ENCODE measurements around the gene MPP7.
"Not testable (repeated sequence)": the region's sequence is repeated elsewhere in the genome, so short reads cannot be mapped to it uniquely, and the experiment has no call there.

MPP7 gene

GRCh38 chr10:28302638-28303488 lies at the start of gene MPP7:
MPP7 (minus strand) TSS chr10:28303064; CDS start chr10:28238604, 64,460 bp downstream.
- DNase-seq: peak; percentile 88 to 95

GRCh38 chr10:28349892-28350291 lies 47.0 kb upstream of the MPP7 start:
- DNase-seq: no peak

GRCh38 chr10:28343987-28344895 lies 41.4 kb upstream of the MPP7 start:
- DNase-seq: no peak

GRCh38 chr10:28343252-28343651 lies 40.4 kb upstream of the MPP7 start:
- no peak for DNase-seq

- not testable (repeated sequence) for DNase-seq
These were observed 38.8 kb upstream of the MPP7 start for GRCh38 chr10:28341679-28342078.

- no peak for DNase-seq
These were observed 29.9 kb upstream of the MPP7 start for GRCh38 chr10:28332726-28333125.

- DNase-seq: no peak
These were observed 29.0 kb upstream of the MPP7 start for GRCh38 chr10:28331841-28332240.

GRCh38 chr10:28331066-28331465 lies 28.2 kb upstream of the MPP7 start:
- peak in 1 of 2 donors; percentile 16 for DNase-seq

GRCh38 chr10:28328346-28328745 lies 25.5 kb upstream of the MPP7 start:
- no peak for DNase-seq

GRCh38 chr10:28327491-28327880 lies 24.6 kb upstream of the MPP7 start:
- DNase-seq: no peak

GRCh38 chr10:28326516-28327490 lies 23.9 kb upstream of the MPP7 start:
- peak in 1 of 2 donors; percentile 4 for DNase-seq

GRCh38 chr10:28320799-28321198 lies 17.9 kb upstream of the MPP7 start:
- DNase-seq: no peak

- no peak for DNase-seq
These were observed 17.2 kb upstream of the MPP7 start for GRCh38 chr10:28320090-28320489.

- not testable (repeated sequence) for DNase-seq
These were observed 16.2 kb upstream of the MPP7 start for GRCh38 chr10:28319061-28319460.

- DNase-seq: no peak
These were observed 15.8 kb upstream of the MPP7 start for GRCh38 chr10:28318626-28319025.

- DNase-seq: no peak
These were observed 14.9 kb upstream of the MPP7 start for GRCh38 chr10:28317760-28318159.

GRCh38 chr10:28316696-28317095 lies 13.8 kb upstream of the MPP7 start:
- no peak for DNase-seq

- no peak for DNase-seq
These were observed 12.3 kb upstream of the MPP7 start for GRCh38 chr10:28315140-28315539.

- no peak for DNase-seq
These were observed 11.3 kb upstream of the MPP7 start for GRCh38 chr10:28314211-28314610.

GRCh38 chr10:28312572-28312971 lies 9.7 kb upstream of the MPP7 start:
- DNase-seq: no peak

GRCh38 chr10:28311104-28311503 lies 8.2 kb upstream of the MPP7 start:
- no peak for DNase-seq

- DNase-seq: no peak
These were observed 4.4 kb upstream of the MPP7 start for GRCh38 chr10:28307267-28307666.

GRCh38 chr10:28305553-28305952 lies 2.7 kb upstream of the MPP7 start:
- no peak for DNase-seq
